Esophagus mucosa (tissue), 1 donor: ENCODE data around the gene SMIM8. TPM values are rescaled to one million over a fixed set of nuclear protein-coding genes. Genes with fewer than 3 reads are reported as not detected.
"Not testable (repeated sequence)": the region's sequence is repeated elsewhere in the genome, so short reads cannot be mapped to it uniquely, and the experiment has no call there.

Experiments
- ATAC-seq: fragments of 200-7000 bp; cut with Tn5 transposase; one replicate; pipeline ENCODE4 v1.9.1; 2020
- total RNA-seq: library from RNA; stranded (reverse); gene quantifications from one replicate; pipeline ENCODE4 v1.2.4, GENCODE V29; 2023
- donor health status: DM: yes; HTN: yes; CAD: no.

SMIM8 gene, protein sequence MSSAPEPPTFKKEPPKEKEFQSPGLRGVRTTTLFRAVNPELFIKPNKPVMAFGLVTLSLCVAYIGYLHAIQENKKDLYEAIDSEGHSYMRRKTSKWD
- 4.0 TPM for total RNA-seq

DNA sequence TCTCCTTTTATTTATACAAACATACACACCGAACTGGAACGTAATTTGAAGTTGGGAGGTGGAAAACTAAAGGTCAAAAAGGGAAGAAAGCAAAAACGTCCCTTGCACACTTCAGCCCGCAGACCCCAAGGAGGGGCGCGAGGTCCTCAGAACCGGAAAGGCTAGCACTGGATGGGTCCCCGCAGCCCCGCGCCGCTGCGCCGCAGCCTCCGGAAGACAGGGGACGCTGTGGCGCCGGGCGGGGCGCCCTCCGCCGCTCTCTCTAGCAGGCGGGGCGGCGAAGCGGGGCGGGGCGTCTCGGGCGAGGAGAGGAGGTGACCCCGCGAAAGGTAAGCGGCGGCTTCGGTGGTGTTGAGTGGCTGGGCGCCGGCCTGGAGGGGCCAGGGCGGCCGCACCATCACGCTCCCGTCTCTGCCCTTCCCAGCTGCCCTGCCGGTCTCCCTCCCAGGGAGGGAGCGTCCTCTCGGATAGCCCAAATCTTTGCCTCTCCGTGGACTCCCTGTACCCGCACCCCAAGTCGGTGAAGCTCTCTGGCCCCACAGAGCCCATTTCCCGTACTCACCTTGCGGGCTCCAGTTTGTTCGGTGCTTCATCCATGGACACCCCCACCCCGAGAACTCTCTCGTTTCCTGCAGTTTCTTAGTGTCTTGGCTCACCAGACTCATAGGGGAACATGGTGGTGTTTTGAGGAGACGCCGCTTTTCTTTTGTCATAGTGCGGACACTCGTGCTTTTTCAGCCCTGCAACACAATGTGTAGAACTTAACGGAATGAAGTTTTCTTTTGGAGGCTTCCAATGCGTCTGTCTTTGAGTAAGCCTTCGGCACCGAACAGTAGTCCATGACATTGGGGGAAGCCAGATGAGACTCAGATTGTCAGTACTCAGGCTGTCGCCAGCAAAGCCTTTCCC lies at the start of gene SMIM8:
SMIM8 (plus strand) TSS at position 285 of the 909 bp plus-strand sequence. CDS start 14,444 bp downstream, outside the sequence.
- peak; percentile 100 for ATAC-seq

DNA sequence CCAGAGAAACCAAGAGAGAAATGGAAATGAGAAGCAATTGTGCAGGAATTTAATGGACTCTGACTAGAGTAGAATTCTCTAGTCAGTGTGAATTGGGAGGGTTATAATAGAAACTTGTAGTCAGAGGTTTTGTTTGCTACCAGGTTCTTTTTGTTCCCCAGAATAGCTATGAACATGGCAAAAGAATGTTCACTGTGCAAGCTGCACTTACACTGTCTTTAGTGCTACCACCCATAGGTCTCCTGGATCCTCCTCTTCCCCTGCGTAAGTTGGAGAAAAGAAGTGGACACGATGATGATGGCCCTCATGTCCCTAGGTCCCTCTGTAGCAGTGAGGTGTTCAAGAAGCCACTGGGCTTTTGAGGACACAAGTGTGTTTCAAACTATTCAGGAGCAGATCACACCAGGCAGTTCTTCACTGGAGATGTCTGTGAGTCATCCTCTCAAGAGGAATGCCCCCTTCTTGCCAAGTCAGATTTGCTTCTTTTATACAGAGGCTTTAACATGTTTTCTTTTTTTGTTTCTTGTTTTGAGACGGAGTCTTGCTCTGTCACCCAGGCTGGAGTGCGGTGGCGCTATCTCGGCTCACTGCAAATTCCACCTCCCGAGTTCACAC lies 47.6 kb upstream of the SMIM8 start:
- peak; percentile 35 for ATAC-seq

DNA sequence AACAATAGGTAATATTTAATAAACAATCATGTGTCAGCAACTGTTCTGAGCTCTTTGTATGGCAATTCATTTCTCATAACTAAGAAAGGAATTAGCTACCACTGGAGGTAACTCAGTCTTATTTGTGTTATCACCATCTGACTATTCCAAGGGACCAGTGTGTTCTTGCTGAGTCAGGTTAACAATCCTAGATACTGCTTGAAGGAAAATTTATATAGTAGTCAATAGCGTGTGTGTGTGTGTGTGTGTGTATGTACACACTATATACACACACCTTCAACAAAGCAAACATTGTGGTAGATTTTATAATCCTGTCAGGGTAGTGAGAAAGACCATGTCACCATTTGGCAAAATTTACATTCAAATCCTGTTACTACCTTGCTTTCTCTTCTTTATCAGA lies 45.8 kb upstream of the SMIM8 start:
- ATAC-seq: no peak

DNA sequence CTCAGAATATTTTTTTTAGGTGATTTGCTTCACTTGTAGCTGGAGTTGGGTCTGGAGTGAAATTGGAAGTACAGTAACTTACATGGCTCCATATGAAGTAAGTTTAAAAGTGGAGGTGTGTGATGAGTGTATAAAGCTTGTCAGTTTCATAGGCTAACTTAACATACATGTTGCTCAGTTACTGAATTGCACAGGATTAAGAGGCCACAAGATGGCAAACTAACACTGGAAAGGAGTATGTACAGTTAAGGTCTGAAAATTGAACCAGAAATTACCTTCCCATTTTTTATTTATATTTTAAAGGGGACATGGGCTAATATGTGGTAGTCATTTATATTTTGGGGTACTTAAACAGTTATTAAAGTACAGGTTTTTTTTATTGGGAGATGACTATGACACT lies 45.3 kb upstream of the SMIM8 start:
- ATAC-seq: peak; percentile 52

DNA sequence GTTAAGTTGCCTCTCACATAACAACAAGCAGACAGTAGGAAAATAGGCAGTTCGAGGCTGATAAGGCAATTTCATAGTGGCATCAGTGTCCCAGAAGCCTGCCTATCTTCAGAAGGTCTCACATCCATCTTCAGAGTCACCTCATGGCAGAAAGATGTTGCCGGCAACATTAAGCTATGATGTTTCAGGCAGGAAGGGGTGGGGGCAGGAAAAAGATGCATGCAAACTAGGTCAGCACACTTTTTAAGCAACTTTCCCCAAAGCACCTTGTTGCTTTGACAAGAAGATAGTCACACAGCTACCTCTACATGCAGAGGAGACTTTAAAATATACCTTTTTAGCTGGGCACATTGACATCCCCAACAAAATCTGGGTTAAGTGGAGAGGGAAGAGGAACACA lies 43.2 kb upstream of the SMIM8 start:
- no peak for ATAC-seq

DNA sequence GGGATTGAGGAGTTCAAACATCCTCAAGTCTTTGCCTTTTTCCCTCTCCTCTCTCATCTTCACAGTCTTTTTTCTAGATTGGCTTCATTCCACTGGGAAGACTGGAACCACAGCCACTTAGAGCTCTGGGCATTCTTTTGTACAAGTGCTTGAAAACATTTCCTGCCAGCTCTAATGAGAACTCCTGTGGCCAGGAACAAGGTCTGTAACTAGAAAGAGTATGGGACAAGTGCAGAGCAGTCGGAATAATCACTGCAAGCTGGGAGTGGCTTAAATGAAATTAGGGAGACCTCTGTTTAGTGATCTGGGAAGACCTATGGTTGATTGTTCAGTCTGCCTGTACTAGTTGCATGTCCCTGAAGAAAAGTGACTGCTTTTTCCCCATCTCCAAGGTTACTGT lies 41.0 kb upstream of the SMIM8 start:
- no peak for ATAC-seq

DNA sequence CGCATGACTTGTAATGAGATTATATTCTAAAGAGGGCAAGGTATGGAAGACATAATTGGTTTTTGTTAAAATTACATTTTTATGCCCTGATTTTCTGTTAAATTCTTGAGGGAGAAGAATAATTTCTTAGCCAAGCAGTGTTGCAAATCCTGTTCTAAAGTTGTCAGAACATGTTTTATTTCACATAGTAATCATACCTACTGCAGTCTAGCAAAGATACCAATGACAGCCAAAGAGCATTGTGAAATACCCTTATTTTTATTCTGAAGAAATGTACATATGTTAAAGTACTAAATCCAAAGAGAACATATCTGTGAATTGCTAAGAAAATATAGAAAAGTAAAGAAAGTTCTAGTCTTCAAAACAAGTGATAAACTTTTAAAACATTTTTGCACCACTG lies 39.6 kb upstream of the SMIM8 start:
- no peak for ATAC-seq

DNA sequence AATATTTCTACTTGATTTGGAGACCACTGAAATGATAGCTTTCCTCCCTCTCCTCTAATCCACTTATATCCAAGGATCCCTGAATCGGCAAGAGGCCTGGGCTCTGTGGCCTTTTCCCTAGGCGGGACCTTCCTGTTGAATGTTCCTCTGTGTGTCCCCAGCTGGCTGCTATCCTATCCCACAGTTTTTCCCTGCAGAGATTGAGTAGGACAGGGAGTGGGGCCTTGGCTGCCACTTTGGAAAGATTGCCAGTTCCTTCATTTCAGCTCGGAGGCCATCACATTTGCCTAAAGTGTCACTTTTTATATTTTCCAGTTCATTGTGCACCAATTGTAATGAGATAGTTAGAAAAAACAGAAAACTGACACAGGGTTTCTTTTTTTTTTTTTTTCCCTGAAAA lies 38.9 kb upstream of the SMIM8 start:
- no peak for ATAC-seq

DNA sequence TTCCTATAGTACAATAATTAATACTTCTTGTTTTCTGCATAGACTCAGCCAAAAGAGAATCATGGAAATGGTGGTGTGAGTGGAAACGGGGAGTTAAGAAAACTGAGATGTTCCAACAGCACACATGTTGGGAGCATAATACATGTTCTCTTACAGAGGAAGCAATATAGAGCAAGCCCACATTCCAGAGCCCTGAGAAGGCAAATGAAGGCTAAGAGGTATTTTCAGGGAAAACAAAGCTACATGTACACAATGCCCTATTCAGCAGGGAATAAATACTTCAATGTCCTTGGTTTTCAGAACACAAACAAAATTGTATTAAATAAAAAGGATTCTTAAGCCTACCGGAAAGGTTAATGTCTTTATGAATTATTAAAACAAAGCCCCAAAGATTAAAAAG lies 35.1 kb upstream of the SMIM8 start:
- peak; percentile 55 for ATAC-seq

DNA sequence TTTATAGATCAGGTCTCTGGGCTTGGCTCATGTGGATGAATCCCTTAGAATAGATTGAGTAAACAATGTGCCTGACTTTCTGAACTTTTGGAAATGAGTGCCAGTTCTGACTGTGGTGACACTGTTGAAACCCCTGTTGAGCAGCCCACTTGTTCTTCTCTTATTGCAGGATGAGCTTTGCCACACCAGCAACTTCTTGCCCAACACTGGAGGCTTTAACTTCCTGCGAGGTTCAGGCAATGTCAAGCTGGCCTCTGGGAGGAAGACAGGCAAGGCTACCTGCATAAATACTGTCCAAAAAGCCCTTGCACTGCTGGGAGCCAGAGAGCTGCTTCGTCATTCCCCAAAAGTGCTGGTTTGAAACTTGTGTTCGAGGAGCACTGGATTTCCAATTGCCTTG lies 32.8 kb upstream of the SMIM8 start:
- ATAC-seq: no peak

DNA sequence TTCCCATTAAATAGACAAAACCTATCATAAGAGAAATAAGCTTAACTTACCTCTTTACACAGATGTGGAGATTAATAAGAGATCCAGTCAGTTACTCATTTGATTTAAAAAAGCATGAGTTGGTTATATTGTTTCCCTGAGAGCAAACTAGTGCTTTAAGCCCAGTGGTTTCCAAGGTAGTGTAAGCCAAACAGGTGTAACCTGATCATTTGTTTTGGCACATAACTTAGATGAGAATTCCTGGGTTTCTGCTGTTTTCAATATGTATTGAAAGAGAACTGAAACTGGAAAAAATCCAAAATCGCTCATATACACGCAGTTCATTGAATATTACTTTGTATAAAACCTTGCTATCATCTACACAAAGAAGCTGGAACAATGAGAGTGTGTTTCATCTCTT lies 30.5 kb upstream of the SMIM8 start:
- no peak for ATAC-seq

DNA sequence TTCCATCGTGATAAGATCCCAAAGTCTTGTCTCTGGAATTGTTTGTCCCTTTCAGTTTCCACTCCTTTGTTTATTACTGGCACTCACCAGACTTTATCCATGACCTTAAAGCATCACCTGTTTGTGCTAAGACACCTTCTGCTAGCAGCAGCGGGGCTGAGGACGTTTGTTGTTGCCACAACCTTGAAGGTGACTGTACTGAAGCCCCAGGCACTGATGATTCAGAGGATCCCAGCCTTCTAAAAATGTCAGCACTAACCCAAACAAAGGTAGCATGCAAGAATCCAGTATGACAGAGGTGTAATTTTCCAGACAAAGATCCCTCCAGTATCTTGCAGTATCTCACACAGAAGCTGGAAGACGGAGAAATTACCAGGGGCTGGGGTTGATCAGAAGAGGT lies 28.9 kb upstream of the SMIM8 start:
- no peak for ATAC-seq

DNA sequence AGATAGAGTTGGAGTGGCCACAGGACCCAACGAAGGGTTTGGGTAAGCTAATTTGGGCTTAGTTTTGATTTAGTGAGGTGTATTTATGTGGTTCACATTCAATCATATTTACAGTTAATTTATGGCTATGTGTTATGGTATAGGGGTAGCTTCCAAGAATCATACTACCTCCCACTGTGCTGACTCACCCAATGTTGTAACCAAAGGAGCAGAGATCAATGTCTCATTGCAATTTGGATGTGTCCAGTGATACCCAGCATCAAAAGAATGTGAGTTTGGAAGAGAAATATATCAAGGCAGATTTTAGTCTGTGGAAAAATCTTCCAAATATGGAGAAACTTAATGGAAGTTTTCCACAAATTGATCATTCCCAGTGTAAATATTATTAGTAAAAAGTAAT lies 25.3 kb upstream of the SMIM8 start:
- no peak for ATAC-seq

DNA sequence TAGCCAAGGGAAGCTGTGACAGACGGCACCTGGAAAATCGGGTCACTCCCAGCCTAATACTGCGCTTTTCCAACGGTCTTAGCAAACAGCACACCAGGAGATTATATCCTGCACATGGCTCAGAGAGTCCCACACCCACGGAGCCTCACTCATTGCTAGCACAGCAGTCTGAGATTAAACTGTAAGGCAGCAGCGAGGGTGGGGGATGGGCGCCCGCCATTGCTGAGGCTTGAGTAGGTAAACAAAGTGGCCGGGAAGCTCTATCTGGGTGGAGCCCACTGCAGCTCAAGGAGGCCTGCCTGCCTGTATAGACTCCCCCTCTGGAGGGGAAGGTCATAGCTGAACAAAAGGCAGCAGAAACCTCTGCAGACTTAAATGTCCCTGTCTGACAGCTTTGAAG lies 21.1 kb upstream of the SMIM8 start:
- ATAC-seq: not testable (repeated sequence)

DNA sequence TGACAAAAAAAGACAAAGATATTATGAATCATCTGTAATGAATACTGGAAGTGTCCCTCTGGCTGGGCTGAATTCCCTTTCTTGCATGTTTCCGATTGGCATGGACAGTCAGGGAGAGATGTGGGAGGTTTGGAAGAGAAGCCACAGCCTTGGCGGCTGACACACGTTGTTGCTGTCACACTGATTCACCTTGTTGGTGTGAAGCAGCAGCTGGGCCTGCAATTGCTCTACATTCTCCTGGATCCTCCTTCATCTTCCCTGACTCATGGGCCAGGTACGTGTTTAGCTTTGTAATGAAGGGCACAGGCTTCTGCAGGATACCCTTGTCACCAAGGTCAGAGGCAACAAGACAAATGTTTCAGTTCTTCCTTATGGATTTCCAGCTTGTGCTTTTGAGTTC lies 13.4 kb upstream of the SMIM8 start:
- no peak for ATAC-seq

DNA sequence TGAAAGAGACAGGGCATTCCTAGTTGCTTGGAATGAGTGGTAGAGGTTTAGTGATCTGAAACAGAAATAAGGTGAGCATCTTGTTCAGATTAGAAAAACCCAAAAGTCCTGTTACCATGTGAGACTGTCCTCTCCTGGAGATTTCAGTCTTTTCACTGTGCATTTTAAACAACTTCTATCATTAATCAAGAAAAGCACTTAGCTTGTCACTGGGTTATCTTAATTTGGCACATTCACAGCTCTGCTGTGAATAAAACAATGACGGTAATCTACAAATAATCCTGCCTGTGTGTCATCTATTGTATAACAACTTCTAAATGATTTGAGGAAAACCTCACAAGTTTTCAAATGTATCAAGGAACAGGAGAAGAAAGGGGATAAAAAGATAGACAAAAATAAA lies 9.5 kb upstream of the SMIM8 start:
- ATAC-seq: no peak

DNA sequence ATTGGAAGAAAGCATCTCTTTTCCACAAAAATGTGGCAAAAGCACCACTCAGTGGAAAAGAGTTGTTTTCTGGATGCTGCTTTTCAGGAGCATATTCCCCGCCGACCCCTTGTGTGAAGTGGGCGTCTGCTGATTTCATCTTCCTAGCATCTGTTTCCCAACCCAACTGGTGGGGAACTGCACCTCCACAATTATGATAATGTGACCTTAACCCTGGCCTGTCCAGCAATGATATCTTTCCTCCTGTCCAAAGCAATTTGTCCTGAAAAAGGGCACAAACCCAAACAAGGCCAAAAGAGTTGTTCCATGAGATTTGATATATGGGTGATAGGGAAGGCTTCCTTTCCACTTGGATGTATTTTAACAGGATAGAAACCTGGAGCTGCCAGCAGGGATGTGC lies 7.3 kb upstream of the SMIM8 start:
- ATAC-seq: no peak

DNA sequence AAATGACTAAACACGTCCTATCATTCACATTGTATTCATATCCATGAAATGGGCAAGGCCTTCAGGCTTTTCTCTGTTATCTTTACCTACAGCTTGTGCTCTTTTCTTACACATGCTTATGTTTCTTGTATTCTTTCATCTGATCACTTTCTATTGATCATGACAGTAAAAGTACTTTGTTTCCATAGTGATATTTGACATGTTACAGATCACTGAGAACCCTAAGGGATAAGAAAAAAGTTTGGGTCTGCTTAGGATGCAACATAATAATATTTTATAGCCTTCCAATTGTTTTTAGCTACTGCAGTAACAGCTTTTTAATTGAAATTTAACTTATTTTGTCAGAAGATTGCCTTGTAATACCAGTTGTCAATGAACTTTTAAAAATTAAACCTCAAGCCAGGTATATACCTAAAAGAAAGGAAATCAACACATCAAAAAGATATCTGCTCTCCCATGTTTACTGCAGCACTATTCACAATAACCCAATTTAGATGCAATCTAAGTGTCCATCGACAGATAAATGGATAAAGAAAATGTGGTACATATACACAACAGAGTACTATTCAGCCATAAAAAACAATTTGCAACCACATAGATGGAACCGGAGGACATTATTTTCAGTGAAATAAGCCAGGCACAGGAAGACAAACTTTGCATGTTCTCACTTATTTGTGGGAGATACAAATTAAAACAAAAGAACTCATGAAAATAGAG lies 3.0 kb upstream of the SMIM8 start:
- ATAC-seq: no peak

DNA sequence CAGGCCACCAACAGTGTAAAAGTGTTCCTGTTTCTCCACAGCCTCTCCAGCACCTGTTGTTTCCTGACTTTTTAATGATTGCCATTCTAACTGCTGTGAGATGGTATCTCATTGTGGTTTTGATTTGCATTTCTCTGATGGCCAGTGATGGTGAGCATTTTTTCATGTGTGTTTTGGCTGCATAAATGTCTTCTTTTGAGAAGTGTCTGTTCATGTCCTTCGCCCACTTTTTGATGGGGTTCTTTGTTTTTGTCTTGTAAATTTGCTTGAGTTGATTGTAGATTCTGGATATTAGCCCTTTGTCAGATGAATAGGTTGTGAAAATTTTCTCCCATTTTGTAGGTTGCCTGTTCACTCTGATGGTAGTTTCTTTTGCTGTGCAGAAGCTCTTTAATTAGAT lies 1.5 kb downstream of the SMIM8 start:
- not testable (repeated sequence) for ATAC-seq

DNA sequence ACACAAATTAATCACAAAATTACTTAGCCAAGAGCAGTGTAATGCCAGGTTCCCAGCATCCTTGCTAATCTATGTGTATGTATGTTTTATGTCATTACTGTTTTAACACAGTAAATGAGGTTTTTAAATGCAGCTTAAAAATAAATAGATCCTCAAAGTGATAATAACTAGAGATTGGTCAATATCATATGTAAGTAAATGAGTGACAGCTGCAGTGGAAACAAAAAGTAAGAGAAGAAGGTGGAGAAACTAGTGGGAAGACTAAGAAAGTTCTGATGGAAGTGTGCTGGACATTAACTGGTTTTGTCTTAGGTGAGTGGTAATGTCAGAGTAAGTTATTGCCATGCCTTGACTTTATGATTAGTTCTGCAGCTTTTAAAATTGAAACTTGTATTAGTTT lies 8.6 kb downstream of the SMIM8 start:
- no peak for ATAC-seq

DNA sequence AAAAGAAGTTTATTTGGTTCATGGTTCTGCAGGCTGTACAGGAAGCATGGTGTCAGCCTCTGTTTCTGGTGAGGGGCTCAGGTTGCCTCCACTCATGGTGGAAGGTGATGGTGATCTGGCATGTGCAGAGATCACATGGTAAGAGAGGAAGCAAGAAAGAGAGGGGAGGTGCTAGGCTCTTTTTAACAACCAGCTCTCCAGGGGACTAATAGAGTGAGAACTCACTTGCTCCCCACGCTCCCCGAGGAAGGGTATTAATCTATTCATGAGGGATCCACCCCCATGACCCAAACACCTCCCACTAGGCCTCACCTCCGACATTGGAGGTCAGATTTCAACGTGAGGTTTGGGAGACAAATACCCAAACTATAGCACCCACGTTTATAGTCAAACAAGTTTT lies 10.6 kb downstream of the SMIM8 start:
- no peak for ATAC-seq

DNA sequence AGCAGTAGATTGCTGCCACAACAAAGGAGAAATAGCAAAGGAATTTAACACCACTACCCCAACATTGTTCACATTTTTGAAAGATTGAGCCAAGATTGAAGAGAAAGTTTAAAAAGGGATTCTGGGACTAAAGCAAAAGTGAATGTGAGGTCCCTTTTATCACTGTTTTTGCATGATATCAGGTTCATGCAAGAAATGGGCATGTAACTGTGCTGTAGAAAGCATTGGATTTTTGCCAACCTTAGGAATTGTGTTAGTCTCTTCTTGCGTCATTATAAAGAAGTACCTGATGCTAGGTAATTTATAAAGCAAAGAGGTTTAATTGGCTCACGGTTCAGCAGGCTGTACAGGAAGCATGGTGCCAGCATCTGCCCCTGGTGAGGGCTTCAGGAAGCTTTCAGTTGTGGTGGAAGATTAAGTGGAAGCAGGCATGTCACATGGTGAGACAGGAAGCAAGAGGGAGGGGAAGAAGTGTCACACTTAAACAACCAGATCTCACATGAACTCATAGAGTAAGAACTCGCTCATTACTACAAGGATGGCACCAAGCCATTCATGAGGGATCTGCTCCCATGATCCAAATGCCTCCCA lies 11.3 kb downstream of the SMIM8 start:
- ATAC-seq: no peak

DNA sequence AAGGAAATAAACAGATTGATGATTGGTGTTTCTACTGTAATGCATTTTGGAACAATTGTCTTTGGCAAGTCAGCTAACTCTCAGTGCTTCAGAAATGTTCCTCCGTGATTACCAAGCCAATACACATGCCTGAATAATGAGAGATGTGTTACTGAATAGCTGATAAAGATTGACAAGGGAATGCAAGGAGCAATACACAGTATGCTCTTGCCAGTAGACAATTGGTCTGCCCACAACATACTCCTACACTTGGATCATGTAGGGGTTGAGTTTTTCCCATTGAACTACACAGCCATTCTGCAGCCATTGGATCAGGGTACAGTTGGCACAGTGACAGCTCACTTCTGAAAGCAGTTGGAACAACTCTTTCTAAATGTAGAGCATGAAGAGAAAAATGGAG lies 12.3 kb downstream of the SMIM8 start:
- ATAC-seq: no peak
